Endothelial cell (in vitro differentiated cells): Measurements from ENCODE around the gene FGA. TPM values are rescaled to one million over a fixed set of nuclear protein-coding genes. Genes with fewer than 3 reads are reported as not detected.

Experiments used
- DNase-seq: peaks from one replicate; pipeline ENCODE4 v3.0.0; 2021; ENCODE audit warnings: low spot score
- H3K27ac Mint-ChIP-seq: one replicate; pipeline ENCODE4 v1.8.0; 2021; ENCODE audit warnings: mixed read lengths, inconsistent platforms; ENCODE audit not compliant: unreplicated experiment
- H3K27me3 Mint-ChIP-seq: one replicate; pipeline ENCODE4 v1.8.0; 2021; ENCODE audit warnings: mild to moderate bottlenecking, moderate library complexity, mixed read lengths, inconsistent platforms; ENCODE audit not compliant: unreplicated experiment
- H3K36me3 Mint-ChIP-seq: one replicate; pipeline ENCODE4 v1.8.0; 2021; ENCODE audit warnings: mild to moderate bottlenecking, low read depth, mixed read lengths, inconsistent platforms; ENCODE audit not compliant: unreplicated experiment
- H3K4me1 Mint-ChIP-seq: one replicate; pipeline ENCODE4 v1.8.0; 2021; ENCODE audit warnings: mild to moderate bottlenecking, mixed read lengths, inconsistent platforms; ENCODE audit not compliant: unreplicated experiment
- H3K4me3 Mint-ChIP-seq: one replicate; pipeline ENCODE4 v1.8.0; 2021; ENCODE audit warnings: mild to moderate bottlenecking, mixed read lengths, inconsistent platforms; ENCODE audit not compliant: unreplicated experiment
- H3K9me3 Mint-ChIP-seq: one replicate; pipeline ENCODE4 v1.8.0; 2021; ENCODE audit warnings: mixed read lengths, inconsistent platforms; ENCODE audit not compliant: unreplicated experiment
- CTCF ChIP-seq: fragments of 200-600 bp; sonication (generic); IDR thresholded peaks from one replicate; pipeline ENCODE4 v1.5.0; 2021; ENCODE audit warnings: antibody characterized with exemption; ENCODE audit not compliant: unreplicated experiment
- total RNA-seq: library from RNA; stranded (reverse); fragmentation: NEBNext Ultra II Directional; extraction: Animal tissue kit (Norgen Biotek cat#: 25700); gene quantifications from one replicate; pipeline ENCODE4 v1.2.1, GENCODE V29; 2021; ENCODE audit not compliant: unreplicated experiment

Gene FGA
- total RNA-seq, 1 donor from 2014 or later = not detected

GRCh38 chr4:154614306-154614705, 23.8 kb upstream of the FGA start:
- Mint-ChIP-seq H3K4me1 (no peaks in the 10 kb centered on the region), H3K27ac (no peak overlapping the region), H3K27me3 (no peaks in the 10 kb centered on the region), H3K9me3 (no peaks in the 10 kb centered on the region), H3K36me3 (no peaks in the 10 kb centered on the region), H3K4me3 (no peak overlapping the region)
- DNase-seq = no peak
- TF ChIP-seq CTCF = no peak

GRCh38 chr4:154612472-154613414, 22.2 kb upstream of the FGA start, which contains the start of gene FGG:
Gene FGG, minus strand, starts transcription at chr4:154612656. Its CDS starts 47 bp downstream, at chr4:154612609.
- H3K36me3 Mint-ChIP-seq = no peaks in the 10 kb centered on the region
- no peak within 1 kb of the TSS for H3K4me3 Mint-ChIP-seq
- no peak for TF ChIP-seq CTCF
- H3K4me1 Mint-ChIP-seq = no peaks in the 10 kb centered on the region
- no peaks in the 10 kb centered on the region for H3K9me3 Mint-ChIP-seq
- no peak for DNase-seq
- H3K27ac Mint-ChIP-seq = no peak within 1 kb of the TSS
- no peaks in the 10 kb centered on the region for H3K27me3 Mint-ChIP-seq

- Mint-ChIP-seq H3K27me3 (no peaks in the 10 kb centered on the region), H3K36me3 (no peaks in the 10 kb centered on the region), H3K4me3 (no peak overlapping the region), H3K4me1 (no peaks in the 10 kb centered on the region), H3K27ac (no peak overlapping the region), H3K9me3 (no peaks in the 10 kb centered on the region)
- DNase-seq = no peak
- TF ChIP-seq CTCF = no peak
Measured at GRCh38 chr4:154611833-154612232, 21.3 kb upstream of the FGA start.

GRCh38 chr4:154610582-154610981, 20.0 kb upstream of the FGA start:
- TF ChIP-seq CTCF = no peak
- Mint-ChIP-seq H3K27me3 (no peaks in the 10 kb centered on the region), H3K9me3 (no peaks in the 10 kb centered on the region), H3K4me1 (no peaks in the 10 kb centered on the region), H3K27ac (no peak overlapping the region), H3K4me3 (no peak overlapping the region), H3K36me3 (no peaks in the 10 kb centered on the region)
- no peak for DNase-seq

GRCh38 chr4:154609532-154609931, 19.0 kb upstream of the FGA start:
- H3K4me3 Mint-ChIP-seq = no peak overlapping the region
- no peaks in the 10 kb centered on the region for H3K4me1 Mint-ChIP-seq
- H3K9me3 Mint-ChIP-seq = no peaks in the 10 kb centered on the region
- TF ChIP-seq CTCF = no peak
- DNase-seq = no peak
- H3K27ac Mint-ChIP-seq = no peak overlapping the region
- no peaks in the 10 kb centered on the region for H3K27me3 Mint-ChIP-seq
- H3K36me3 Mint-ChIP-seq = no peaks in the 10 kb centered on the region
